ENCODE results near the gene PNPT1.
A peak's percentile ranks its signal among the peaks of the same experiment; 100 is the strongest.
"Not testable (repeated sequence)": the region's sequence is repeated elsewhere in the genome, so short reads cannot be mapped to it uniquely, and the experiment has no call there.

The PNPT1 gene

GRCh38 chr2:55693181-55694125, at the start of gene PNPT1:
Gene PNPT1, minus strand, starts transcription at chr2:55693844. Its CDS starts 21 bp downstream, at chr2:55693823.
- Mint-ChIP-seq H3K27ac (peak within 1 kb of the TSS; percentile 87), H3K4me3 (peak within 1 kb of the TSS; percentile 87), H3K4me1 (peaks cover 20% of the 10 kb centered on the region), H3K9me3 (no peaks in the 10 kb centered on the region), H3K36me3 (peaks cover 6% of the 10 kb centered on the region), H3K27me3 (peaks cover under 1% of the 10 kb centered on the region)
- ATAC-seq (ENCODE audit: low read depth) (peak; percentile 100), DNase-seq (ENCODE audit: low spot score in 2 of 2) (peak; percentile 85 to 86)

- DNase-seq (ENCODE audit: low spot score in 2 of 2) (no peak), ATAC-seq (ENCODE audit: low read depth) (no peak)
- H3K27ac Mint-ChIP-seq: no peak overlapping the region
- no peaks in the 10 kb centered on the region for H3K36me3 Mint-ChIP-seq
- no peaks in the 10 kb centered on the region for H3K9me3 Mint-ChIP-seq
- H3K4me3 Mint-ChIP-seq: no peak overlapping the region
- H3K4me1 Mint-ChIP-seq: no peaks in the 10 kb centered on the region
- peaks cover 7% of the 10 kb centered on the region for H3K27me3 Mint-ChIP-seq
Observed at GRCh38 chr2:55742996-55743395, 49.4 kb upstream of the PNPT1 start.

- not testable (repeated sequence) for H3K27me3 Mint-ChIP-seq; ATAC-seq (ENCODE audit: low read depth); H3K9me3 Mint-ChIP-seq; H3K4me1 Mint-ChIP-seq; DNase-seq (ENCODE audit: low spot score in 2 of 2); H3K36me3 Mint-ChIP-seq; H3K4me3 Mint-ChIP-seq; H3K27ac Mint-ChIP-seq
Observed at GRCh38 chr2:55736019-55736536, 42.4 kb upstream of the PNPT1 start.

GRCh38 chr2:55734726-55735125, 41.1 kb upstream of the PNPT1 start:
- no peaks in the 10 kb centered on the region for H3K9me3 Mint-ChIP-seq
- no peak overlapping the region for H3K4me3 Mint-ChIP-seq
- DNase-seq (ENCODE audit: low spot score in 2 of 2): no peak
- ATAC-seq (ENCODE audit: low read depth): no peak
- no peaks in the 10 kb centered on the region for H3K36me3 Mint-ChIP-seq
- peaks cover 2% of the 10 kb centered on the region for H3K27me3 Mint-ChIP-seq
- no peaks in the 10 kb centered on the region for H3K4me1 Mint-ChIP-seq
- H3K27ac Mint-ChIP-seq: no peak overlapping the region

GRCh38 chr2:55733335-55733734, 39.7 kb upstream of the PNPT1 start:
- DNase-seq (ENCODE audit: low spot score in 2 of 2): no peak
- H3K4me1 Mint-ChIP-seq: no peaks in the 10 kb centered on the region
- H3K9me3 Mint-ChIP-seq: no peaks in the 10 kb centered on the region
- H3K4me3 Mint-ChIP-seq: no peak overlapping the region
- H3K36me3 Mint-ChIP-seq: no peaks in the 10 kb centered on the region
- peaks cover 2% of the 10 kb centered on the region for H3K27me3 Mint-ChIP-seq
- no peak for ATAC-seq (ENCODE audit: low read depth)
- H3K27ac Mint-ChIP-seq: no peak overlapping the region

- ATAC-seq (ENCODE audit: low read depth) (no peak), DNase-seq (ENCODE audit: low spot score in 2 of 2) (no peak)
- peaks cover 4% of the 10 kb centered on the region for H3K27me3 Mint-ChIP-seq
Observed at GRCh38 chr2:55732854-55733253, 39.2 kb upstream of the PNPT1 start.

GRCh38 chr2:55729136-55729685, 35.6 kb upstream of the PNPT1 start:
- Mint-ChIP-seq H3K4me1 (no peaks in the 10 kb centered on the region), H3K27me3 (peaks cover 4% of the 10 kb centered on the region), H3K27ac (no peak overlapping the region), H3K4me3 (no peak overlapping the region), H3K36me3 (no peaks in the 10 kb centered on the region), H3K9me3 (no peaks in the 10 kb centered on the region)
- no peak for DNase-seq (ENCODE audit: low spot score in 2 of 2)
- no peak for ATAC-seq (ENCODE audit: low read depth)

More at GRCh38 chr2:55732854-55733253, 39.2 kb upstream of the PNPT1 start:
- no peak overlapping the region for H3K27ac Mint-ChIP-seq
- no peaks in the 10 kb centered on the region for H3K4me1 Mint-ChIP-seq
- no peaks in the 10 kb centered on the region for H3K36me3 Mint-ChIP-seq
- no peaks in the 10 kb centered on the region for H3K9me3 Mint-ChIP-seq
- H3K4me3 Mint-ChIP-seq: no peak overlapping the region

GRCh38 chr2:55721596-55722215, 28.1 kb upstream of the PNPT1 start:
- Mint-ChIP-seq H3K4me3 (no peak overlapping the region), H3K9me3 (no peaks in the 10 kb centered on the region), H3K4me1 (no peaks in the 10 kb centered on the region), H3K27me3 (peaks cover 8% of the 10 kb centered on the region), H3K36me3 (no peaks in the 10 kb centered on the region), H3K27ac (no peak overlapping the region)
- DNase-seq (ENCODE audit: low spot score in 2 of 2) (no peak), ATAC-seq (ENCODE audit: low read depth) (no peak)

- Mint-ChIP-seq H3K4me1 (no peaks in the 10 kb centered on the region), H3K27me3 (peaks cover 14% of the 10 kb centered on the region), H3K4me3 (no peak overlapping the region), H3K36me3 (no peaks in the 10 kb centered on the region), H3K9me3 (no peaks in the 10 kb centered on the region), H3K27ac (no peak overlapping the region)
- no peak for ATAC-seq (ENCODE audit: low read depth)
- no peak for DNase-seq (ENCODE audit: low spot score in 2 of 2)
Observed at GRCh38 chr2:55720417-55720816, 26.8 kb upstream of the PNPT1 start.

- DNase-seq (ENCODE audit: low spot score in 2 of 2) (no peak), ATAC-seq (ENCODE audit: low read depth) (no peak)
- Mint-ChIP-seq H3K27ac (no peak overlapping the region), H3K9me3 (no peaks in the 10 kb centered on the region), H3K27me3 (peaks cover 14% of the 10 kb centered on the region), H3K4me1 (no peaks in the 10 kb centered on the region), H3K4me3 (no peak overlapping the region), H3K36me3 (no peaks in the 10 kb centered on the region)
Observed at GRCh38 chr2:55719852-55720251, 26.2 kb upstream of the PNPT1 start.

- peaks cover under 1% of the 10 kb centered on the region for H3K4me1 Mint-ChIP-seq
- H3K9me3 Mint-ChIP-seq: no peaks in the 10 kb centered on the region
- H3K27me3 Mint-ChIP-seq: peaks cover 11% of the 10 kb centered on the region
- H3K27ac Mint-ChIP-seq: no peak overlapping the region
- H3K4me3 Mint-ChIP-seq: no peak overlapping the region
- no peaks in the 10 kb centered on the region for H3K36me3 Mint-ChIP-seq
- ATAC-seq (ENCODE audit: low read depth): peak; percentile 50
- DNase-seq (ENCODE audit: low spot score in 2 of 2): peak; percentile 41 to 46
Observed at GRCh38 chr2:55718165-55719008, 24.7 kb upstream of the PNPT1 start.

GRCh38 chr2:55715626-55716025, 22.0 kb upstream of the PNPT1 start:
- H3K27me3 Mint-ChIP-seq: peaks cover 13% of the 10 kb centered on the region
- H3K4me1 Mint-ChIP-seq: peaks cover 2% of the 10 kb centered on the region
- no peak overlapping the region for H3K4me3 Mint-ChIP-seq
- H3K27ac Mint-ChIP-seq: no peak overlapping the region
- DNase-seq (ENCODE audit: low spot score in 2 of 2) (no peak), ATAC-seq (ENCODE audit: low read depth) (no peak)
- H3K36me3 Mint-ChIP-seq: no peaks in the 10 kb centered on the region
- H3K9me3 Mint-ChIP-seq: no peaks in the 10 kb centered on the region

GRCh38 chr2:55715178-55715577, 21.5 kb upstream of the PNPT1 start:
- peaks cover 13% of the 10 kb centered on the region for H3K27me3 Mint-ChIP-seq
- not testable (repeated sequence) for H3K27ac Mint-ChIP-seq; H3K4me1 Mint-ChIP-seq; DNase-seq (ENCODE audit: low spot score in 2 of 2); H3K9me3 Mint-ChIP-seq; ATAC-seq (ENCODE audit: low read depth); H3K36me3 Mint-ChIP-seq; H3K4me3 Mint-ChIP-seq
